Sigmoid colon (tissue), 7 donors: ENCODE measurements around the gene CNTN2. TPM values are rescaled to one million over a fixed set of nuclear protein-coding genes. Genes with fewer than 3 reads are reported as not detected.

Experiments
- DNase-seq: peaks from one replicate; pipeline ENCODE4 v3.0.0-alpha.2; 2019
- H3K27ac ChIP-seq, 4 donors: fragments of 200-600 bp; sonication (generic); one replicate each; pipeline ENCODE4 v1.5.1; 2016 to 2019; ENCODE audit warnings: mild to moderate bottlenecking in 1 of 4
- H3K27me3 ChIP-seq, 3 donors: fragments of 200-600 bp; sonication (generic); one replicate each; pipeline ENCODE4 v1.5.1; 2019; ENCODE audit warnings: mild to moderate bottlenecking in 1 of 3
- H3K36me3 ChIP-seq, 4 donors: fragments of 200-600 bp; sonication (generic); one replicate each; pipeline ENCODE4 v1.5.1; 2016 to 2019
- H3K4me1 ChIP-seq, 4 donors: fragments of 200-600 bp; sonication (generic); one replicate each; pipeline ENCODE4 v1.5.1; 2017 to 2019
- H3K4me3 ChIP-seq, 4 donors: fragments of 200-600 bp; sonication (generic); one replicate each; pipeline ENCODE4 v1.5.1; 2017 to 2019; ENCODE audit warnings: mild to moderate bottlenecking in 2 of 4, moderate library complexity in 1 of 4
- H3K9me3 ChIP-seq, 4 donors: fragments of 200-600 bp in 3 of 4; sonication (generic) in 3 of 4; one replicate each; pipeline versions ENCODE4 v1.5.1 to v1.6.1; 2013 to 2019
- EP300 ChIP-seq, 4 donors: sonication (generic); formaldehyde crosslinking; IDR thresholded peaks; one replicate each; pipeline ENCODE4 v1.6.1; 2017; ENCODE audit warnings: antibody characterized with exemption in 4 of 4
- POLR2A ChIP-seq, 2 donors: fragments of 450-650 bp; IDR thresholded peaks; one replicate each; pipeline ENCODE4 v1.6.1; 2016; ENCODE audit warnings: antibody characterized with exemption in 2 of 2, mild to moderate bottlenecking in 2 of 2, moderate library complexity in 2 of 2
- POLR2AphosphoS5 ChIP-seq, 4 donors: sonication (generic); formaldehyde crosslinking; IDR thresholded peaks; one replicate each; pipeline ENCODE4 v1.6.1; 2017; ENCODE audit warnings: antibody characterized with exemption in 4 of 4
- WGBS, 2 donors: extraction: QIAGEN DNeasy Blood & Tissue Kit; methylation state at CpG; one replicate each; pipeline ENCODE4 v1.1.7; 2013; 5-methylcytosine and 5-hydroxymethylcytosine counted together
- intact Hi-C: fragments of 100-400 bp; cut with DNase I; formaldehyde crosslinking; loops from one replicate; pipeline ENCODE4 v1.15.1; 2023
- polyA plus RNA-seq, 3 donors: library from polyadenylated mRNA; stranded (reverse); fragments of 200-250 nt; gene quantifications; one replicate each; pipeline ENCODE4 v1.2.3, GENCODE V29; 2013
- total RNA-seq, 4 donors: library from RNA; depleted of rRNA; stranded (reverse); fragments of >200 nt; gene quantifications; one replicate each; pipeline ENCODE4 v1.1.0, GENCODE V29; 2016
- TF ChIP-seq, protein P1 (sequence below), 4 experiments: fragments of 450-650 bp in 3 of 4; fragments of 200-600 bp in 1 of 4; IDR thresholded peaks; one replicate each; pipeline ENCODE4 v1.5.1; 2016 to 2019; ENCODE audit warnings: antibody characterized with exemption in 4 of 4, mild to moderate bottlenecking in 3 of 4, moderate library complexity in 2 of 4
- donor health status: healthy with polysubstance abuse.
- donor health status: Bipolar disorder and iron deficiency.
- donor health status: healthy.

Gene CNTN2, protein sequence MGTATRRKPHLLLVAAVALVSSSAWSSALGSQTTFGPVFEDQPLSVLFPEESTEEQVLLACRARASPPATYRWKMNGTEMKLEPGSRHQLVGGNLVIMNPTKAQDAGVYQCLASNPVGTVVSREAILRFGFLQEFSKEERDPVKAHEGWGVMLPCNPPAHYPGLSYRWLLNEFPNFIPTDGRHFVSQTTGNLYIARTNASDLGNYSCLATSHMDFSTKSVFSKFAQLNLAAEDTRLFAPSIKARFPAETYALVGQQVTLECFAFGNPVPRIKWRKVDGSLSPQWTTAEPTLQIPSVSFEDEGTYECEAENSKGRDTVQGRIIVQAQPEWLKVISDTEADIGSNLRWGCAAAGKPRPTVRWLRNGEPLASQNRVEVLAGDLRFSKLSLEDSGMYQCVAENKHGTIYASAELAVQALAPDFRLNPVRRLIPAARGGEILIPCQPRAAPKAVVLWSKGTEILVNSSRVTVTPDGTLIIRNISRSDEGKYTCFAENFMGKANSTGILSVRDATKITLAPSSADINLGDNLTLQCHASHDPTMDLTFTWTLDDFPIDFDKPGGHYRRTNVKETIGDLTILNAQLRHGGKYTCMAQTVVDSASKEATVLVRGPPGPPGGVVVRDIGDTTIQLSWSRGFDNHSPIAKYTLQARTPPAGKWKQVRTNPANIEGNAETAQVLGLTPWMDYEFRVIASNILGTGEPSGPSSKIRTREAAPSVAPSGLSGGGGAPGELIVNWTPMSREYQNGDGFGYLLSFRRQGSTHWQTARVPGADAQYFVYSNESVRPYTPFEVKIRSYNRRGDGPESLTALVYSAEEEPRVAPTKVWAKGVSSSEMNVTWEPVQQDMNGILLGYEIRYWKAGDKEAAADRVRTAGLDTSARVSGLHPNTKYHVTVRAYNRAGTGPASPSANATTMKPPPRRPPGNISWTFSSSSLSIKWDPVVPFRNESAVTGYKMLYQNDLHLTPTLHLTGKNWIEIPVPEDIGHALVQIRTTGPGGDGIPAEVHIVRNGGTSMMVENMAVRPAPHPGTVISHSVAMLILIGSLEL
- total RNA-seq (1 to 10 TPM; 1.8 to 4.4 (median 3.4) TPM), polyA plus RNA-seq (1 to 10 TPM in 1 of 3 donors, under 1 TPM in 1, not detected in 1; 0.46 to 1.5 TPM)

DNA sequence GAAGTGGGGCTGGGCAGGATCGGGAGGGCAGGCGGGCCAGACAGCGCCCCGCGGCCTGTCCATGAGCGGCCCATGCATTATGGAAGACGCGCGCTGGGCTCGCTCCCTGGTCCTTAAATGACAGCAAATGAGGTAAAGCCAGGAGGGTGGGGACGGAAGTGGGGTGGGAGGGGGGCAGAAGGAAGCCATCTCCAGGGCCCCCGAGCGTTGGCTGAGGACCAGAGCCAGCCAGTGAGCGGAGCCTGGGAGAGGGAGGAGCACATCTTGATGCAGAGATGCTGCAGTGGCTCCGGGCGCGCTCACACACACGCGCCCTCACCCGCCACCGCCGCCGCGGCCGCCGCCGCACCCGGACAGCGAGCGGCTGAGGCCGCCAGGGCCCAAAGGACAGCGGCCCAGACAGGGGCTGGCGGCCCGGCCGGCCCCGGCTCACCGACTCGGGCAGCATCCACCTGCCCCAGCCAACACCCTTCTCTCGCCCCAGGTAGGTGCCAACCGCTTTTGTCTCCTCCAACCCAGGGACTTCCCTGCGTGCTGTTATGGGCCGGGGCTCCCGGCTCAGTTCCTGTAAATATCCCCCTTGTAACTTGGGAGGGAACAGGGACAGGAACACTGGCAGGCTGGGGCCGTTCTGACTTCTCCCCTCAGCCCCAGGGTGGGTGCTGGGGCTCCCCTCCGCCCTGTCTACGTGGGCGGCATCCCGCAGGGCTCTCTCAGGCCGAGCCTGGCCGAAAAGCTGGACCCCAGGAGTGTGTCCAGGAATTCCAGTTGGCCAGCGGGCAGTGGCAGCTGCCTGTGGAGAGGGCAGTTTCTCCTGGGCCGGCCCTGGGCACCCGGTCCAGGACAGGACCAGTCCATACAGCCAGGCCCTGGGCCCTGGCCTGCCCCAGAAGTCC is at the start of gene CNTN2:
Gene CNTN2, plus strand, starts transcription at position 302 of the 896 bp plus-strand sequence. CDS start 9,974 bp downstream, outside the sequence.
- Histone ChIP-seq H3K27me3 (peaks cover 14 to 71% (median 32%) of the 10 kb centered on the region in 3 donors), H3K4me3 (peak within 1 kb of the TSS in 3 of 4 donors; percentile 15 to 29 (median 18)), H3K36me3 (no peaks in the 10 kb centered on the region), H3K4me1 (peaks cover 0 to 11% (median 9%) of the 10 kb centered on the region in 4 donors), H3K27ac (no peak within 1 kb of the TSS), H3K9me3 (no peaks in the 10 kb centered on the region)
- no peak for DNase-seq
- TF ChIP-seq EP300 (IDR thresholded peaks at IDR 0.05): no peak
- TF ChIP-seq POLR2AphosphoS5 (IDR thresholded peaks at IDR 0.05): no peak
- TF ChIP-seq, protein P1, sequence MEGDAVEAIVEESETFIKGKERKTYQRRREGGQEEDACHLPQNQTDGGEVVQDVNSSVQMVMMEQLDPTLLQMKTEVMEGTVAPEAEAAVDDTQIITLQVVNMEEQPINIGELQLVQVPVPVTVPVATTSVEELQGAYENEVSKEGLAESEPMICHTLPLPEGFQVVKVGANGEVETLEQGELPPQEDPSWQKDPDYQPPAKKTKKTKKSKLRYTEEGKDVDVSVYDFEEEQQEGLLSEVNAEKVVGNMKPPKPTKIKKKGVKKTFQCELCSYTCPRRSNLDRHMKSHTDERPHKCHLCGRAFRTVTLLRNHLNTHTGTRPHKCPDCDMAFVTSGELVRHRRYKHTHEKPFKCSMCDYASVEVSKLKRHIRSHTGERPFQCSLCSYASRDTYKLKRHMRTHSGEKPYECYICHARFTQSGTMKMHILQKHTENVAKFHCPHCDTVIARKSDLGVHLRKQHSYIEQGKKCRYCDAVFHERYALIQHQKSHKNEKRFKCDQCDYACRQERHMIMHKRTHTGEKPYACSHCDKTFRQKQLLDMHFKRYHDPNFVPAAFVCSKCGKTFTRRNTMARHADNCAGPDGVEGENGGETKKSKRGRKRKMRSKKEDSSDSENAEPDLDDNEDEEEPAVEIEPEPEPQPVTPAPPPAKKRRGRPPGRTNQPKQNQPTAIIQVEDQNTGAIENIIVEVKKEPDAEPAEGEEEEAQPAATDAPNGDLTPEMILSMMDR (IDR thresholded peaks at IDR 0.05): no peak
- no peak for TF ChIP-seq POLR2A (IDR thresholded peaks at IDR 0.05)
- intact Hi-C loops: no loop called here
- WGBS, 2 donors: 11 to 15% methylated on average over 53 of the region's 53 CpGs

DNA sequence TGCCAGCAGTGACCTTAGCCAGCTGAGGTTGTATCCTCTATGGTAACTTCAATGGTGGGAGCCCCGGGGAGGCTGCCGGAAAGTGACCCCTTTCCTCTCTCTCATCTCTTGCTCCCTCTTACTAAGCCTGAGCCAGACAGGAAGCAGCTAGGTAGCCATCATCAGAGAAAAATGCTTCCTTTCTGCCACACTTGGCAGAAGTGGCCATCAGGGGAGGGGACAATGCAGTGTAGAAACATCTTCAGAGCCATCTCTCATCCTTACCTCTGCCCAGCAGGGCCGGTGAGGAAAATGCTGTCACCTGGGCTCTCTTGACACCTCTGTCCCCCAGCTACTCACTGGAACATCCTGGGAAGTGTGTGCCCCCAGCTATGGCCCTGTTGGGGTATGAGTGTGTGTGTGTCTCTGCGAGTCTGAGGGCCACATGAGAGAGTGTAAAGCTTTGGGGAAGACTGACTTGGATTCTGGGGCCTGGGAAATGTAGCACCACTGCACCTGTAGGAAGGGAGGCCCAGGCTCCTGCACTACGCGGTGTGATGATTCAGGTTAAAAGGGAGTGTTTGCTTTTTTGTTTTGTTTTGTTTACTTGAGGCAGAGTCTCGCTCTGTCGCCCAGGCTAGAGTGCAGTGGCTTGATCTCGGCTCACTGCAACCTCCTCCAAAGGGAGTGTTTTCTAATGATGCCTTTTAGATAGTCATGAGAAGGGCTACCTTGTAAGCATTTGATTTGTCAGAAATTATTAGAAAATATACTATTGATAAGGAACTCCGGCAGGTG is 48.7 kb upstream of the CNTN2 start:
- Histone ChIP-seq H3K27ac (no peak overlapping the region), H3K27me3 (no peaks in the 10 kb centered on the region), H3K4me3 (no peak overlapping the region), H3K36me3 (peaks cover 0 to 36% (median 4%) of the 10 kb centered on the region in 4 donors), H3K9me3 (no peaks in the 10 kb centered on the region), H3K4me1 (peaks cover 0 to 13% (median under 1%) of the 10 kb centered on the region in 4 donors)
- WGBS, 2 donors: 90 to 92% methylated on average over 10 of the region's 10 CpGs
- TF ChIP-seq POLR2A (IDR thresholded peaks at IDR 0.05): no peak
- no peak for TF ChIP-seq POLR2AphosphoS5 (IDR thresholded peaks at IDR 0.05)
- TF ChIP-seq, protein P1 (IDR thresholded peaks at IDR 0.05): no peak
- TF ChIP-seq EP300 (IDR thresholded peaks at IDR 0.05): no peak
- DNase-seq: no peak
- intact Hi-C loops: no loop called here

DNA sequence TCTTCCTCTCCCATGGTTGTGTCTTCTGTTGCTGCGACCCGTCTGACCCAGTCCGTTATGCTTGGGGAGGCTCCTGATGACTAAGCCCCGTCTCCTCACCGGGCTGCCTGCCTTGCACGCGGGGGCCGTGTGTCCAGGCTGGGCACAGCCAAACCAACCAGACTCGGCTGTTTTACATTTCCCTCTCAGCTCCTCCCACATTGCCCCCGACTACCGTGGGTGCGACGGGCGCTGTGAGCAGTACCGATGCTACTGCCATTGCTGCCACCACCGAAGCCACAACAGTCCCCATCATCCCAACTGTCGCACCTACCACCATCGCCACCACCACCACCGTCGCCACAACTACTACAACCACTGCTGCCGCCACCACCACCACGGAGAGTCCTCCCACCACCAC is 46.0 kb upstream of the CNTN2 start:
- H3K9me3 ChIP-seq: no peaks in the 10 kb centered on the region
- no peak overlapping the region for H3K4me3 ChIP-seq
- TF ChIP-seq, protein P1 (IDR thresholded peaks at IDR 0.05): no peak
- no peak for TF ChIP-seq POLR2AphosphoS5 (IDR thresholded peaks at IDR 0.05)
- TF ChIP-seq EP300 (IDR thresholded peaks at IDR 0.05): no peak
- no peak for TF ChIP-seq POLR2A (IDR thresholded peaks at IDR 0.05)
- H3K27me3 ChIP-seq: no peaks in the 10 kb centered on the region
- 89 to 93% methylated on average over 22 of the region's 22 CpGs for WGBS, 2 donors
- intact Hi-C loops: no loop called here
- peaks cover 0 to 13% (median 0%) of the 10 kb centered on the region in 4 donors for H3K4me1 ChIP-seq
- no peak for DNase-seq
- peaks cover 0 to 16% (median 2%) of the 10 kb centered on the region in 4 donors for H3K36me3 ChIP-seq
- peak overlapping the region; percentile 16 to 38 (median 30) for H3K27ac ChIP-seq
